GM19043 (cell line): ENCODE results near the gene MED27.
"Not testable (repeated sequence)": the region's sequence is repeated elsewhere in the genome, so short reads cannot be mapped to it uniquely, and the experiment has no call there.

Experiments used
- ATAC-seq: cut with Tn5 transposase; IDR thresholded peaks from one replicate; pipeline ENCODE4 v1.9.1; 2021; ENCODE audit warnings: low read depth; ENCODE audit not compliant: unreplicated experiment

Gene MED27

DNA sequence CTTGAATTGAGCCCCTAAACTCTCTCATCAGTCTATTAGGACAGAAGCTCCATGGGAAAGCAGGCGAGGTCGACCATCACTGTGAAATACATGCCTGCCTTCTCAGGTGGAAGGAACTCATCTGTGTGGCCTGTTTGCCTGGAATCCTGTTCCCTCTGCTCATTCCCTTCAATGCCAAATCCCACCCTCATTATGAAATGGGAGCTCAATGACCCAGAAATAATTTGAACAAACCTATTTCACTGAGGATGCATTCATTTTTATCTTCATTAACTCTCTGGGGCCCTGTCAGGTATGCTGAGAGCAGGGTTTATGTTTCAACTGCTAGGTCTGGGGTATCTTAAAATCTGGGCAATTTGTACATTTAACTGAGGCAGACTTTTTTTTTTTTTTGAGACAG is 142.2 kb downstream of the MED27 start:
- ATAC-seq = no peak

DNA sequence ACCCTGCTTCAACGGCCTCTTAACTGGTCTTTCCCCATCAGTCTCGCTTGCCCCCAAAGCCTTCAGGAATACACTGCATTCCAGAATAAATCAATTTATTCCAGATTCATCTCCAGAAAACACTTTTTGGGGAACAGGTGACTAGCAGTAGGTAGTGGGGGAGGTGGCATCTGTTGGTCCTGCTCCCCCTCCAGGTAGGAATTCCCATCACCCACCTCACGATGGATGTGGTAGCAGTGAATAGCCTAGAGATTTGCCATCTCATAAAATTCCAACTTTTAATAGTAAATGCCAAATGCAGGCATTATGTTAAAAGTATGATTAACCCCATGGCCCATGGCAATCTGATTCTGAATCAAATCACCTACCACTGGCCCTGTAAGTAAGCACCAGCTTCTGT is 142.7 kb downstream of the MED27 start:
- no peak for ATAC-seq

DNA sequence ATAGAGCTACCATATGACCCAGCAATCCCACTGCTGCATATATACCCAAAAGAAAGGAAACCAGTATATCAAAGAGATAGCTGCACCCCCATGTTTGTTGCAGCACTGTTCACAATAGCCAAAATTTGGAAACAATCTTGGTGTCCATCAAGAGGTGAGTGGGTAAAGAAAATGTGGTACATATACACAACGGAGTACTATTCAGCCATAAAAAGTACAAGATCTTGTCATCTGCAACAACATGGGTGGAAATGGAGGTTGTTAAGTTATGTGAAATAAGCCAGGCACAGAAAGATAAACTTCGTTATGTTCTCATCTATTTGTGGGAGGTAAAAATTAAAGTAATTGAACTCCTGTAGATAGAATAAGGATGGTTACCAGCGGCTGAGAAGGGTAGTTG is 145.0 kb downstream of the MED27 start:
- ATAC-seq = no peak

DNA sequence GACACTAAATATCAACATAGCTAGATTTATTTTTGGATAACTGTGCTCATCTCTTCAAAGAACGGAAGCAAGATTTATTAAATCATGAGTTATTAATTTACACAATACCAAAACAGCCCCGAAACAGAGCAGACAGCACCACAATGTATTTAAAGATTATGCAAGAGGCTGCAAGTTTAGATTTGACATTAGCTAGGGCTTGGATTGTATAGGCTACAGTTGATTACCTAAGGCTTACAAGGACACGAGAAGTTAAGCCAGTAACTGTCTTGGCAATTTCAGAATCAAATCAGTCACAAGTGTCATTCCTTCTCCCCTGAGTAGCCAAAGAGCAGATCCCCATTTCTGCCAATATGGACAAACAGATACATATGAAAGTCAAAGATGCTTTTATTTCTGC is 152.6 kb downstream of the MED27 start:
- ATAC-seq = no peak

DNA sequence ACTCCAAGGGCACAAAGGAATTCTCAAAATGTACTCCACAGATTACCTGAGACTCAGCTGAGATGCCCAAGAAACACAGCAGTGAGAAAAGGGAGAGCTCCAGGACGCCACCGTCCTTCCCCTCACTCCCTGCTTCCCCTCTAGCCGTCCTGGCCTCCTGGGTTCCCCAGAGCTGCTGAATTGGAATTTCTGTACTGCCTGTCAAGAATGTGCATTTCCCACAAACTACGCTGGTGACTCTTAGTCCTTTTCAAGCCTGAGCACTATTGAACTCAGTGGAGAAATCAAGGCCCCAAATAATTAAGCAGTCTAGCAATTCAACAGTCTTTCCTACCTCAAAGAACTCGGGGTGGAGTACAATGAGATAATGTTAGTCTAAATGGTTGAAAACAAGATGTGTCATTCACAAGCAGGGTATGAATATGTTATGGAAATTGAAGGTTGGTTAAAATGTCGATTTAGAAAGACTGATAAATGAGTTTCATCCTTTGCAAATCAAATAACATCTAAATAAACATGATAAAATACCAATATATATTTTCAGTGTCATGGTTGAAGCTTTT is 153.2 kb downstream of the MED27 start:
- ATAC-seq = no peak

DNA sequence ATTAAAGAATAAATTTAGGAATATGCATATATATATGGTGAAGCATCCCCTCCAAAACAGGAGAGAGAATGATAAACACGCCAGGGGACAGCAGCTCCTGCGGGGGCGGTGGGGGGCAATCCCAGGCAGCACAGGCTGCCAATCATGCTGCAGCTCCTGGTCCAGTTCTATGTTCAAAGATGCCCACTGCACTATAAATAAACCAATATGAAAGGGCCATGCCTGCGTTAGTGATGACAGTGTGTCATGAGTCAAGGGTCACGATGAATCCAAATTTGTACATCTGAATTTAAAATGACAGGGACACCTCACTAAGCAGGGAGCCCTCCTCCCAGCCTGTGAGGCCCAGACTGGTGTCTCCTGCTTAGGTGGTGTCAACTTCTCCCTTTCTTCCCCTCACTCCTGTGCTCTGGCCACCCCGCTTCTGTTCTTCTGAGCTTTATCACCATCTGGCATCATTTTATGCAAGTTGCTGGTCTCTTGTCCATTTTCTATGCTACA is 153.9 kb downstream of the MED27 start:
- ATAC-seq = no peak

DNA sequence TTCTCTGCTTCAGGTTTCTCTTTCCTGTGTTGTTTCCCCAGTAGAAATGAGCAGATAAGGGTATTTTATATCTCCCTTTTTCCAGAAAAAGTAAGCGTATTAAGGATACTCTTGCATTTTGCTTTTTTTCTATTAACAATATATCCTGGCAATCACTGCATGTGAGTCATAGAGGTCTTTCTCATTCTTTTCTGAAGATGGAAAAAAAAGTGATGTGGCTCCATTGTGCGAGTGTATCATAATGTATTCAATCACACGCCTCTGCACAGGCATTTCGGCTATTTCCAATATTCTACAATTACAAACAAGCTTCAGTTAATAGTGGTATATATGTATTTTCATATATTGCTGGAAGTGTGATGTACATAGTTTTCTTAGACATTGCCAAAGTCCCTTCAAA is 155.9 kb downstream of the MED27 start:
- ATAC-seq = no peak

DNA sequence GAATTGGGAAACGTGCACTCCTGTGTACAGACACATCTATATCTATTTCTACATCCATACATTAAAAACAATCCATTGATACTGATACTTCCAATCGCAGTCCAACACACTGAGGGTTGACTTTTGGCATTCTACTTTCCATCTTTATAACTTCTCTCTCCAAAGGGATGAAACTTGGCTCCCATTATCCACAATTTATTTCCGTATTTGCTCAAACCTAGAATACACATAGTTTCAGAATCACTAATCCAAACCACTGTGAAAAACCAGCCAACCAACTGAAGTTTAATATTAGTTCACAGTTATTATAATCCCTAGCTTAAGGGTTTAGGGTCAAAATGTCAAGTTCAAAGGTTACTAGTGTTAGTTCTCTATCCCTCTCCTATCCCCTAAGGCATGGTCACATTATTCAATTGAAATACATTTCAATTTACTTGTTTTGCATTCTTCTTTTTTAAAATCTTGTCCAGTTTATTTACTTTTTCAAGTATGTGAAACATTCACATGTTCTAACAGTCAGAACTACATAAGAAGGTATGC is 156.5 kb downstream of the MED27 start:
- ATAC-seq = no peak

DNA sequence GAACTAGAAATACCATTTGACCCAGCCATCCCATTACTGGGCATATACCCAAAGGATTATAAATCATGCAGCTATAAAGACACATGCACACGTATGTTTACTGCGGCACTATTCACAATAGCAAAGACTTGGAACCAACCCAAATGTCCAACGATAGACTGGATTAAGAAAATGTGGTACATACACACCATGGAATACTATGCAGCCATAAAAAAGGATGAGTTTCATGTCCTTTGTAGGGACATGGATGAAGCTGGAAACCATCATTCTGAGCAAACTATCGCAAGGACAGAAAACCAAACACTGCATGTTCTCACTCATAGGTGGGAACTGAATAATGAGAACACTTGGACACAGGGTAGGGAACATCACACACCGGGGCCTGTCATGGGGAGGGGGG is 158.0 kb downstream of the MED27 start:
- ATAC-seq = not testable (repeated sequence)

DNA sequence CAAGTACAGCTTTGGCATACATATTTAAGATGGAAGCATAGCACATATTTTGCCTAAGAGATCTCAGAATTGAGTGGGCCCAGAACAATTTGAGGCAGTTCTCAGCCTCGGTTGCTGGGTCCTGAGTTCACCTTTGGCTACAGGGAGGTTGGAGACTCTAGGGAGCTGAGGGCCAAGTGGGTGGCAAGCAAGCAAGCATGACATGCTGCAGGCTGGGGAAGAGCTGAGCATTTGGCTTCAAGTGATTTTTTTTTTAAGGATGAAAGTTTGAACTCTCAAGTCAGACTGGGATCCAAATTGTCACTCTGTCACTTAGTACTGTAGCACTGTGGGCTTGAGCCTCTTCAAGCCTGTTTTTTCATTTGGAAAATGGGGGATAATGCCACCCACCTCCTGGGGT is 160.5 kb downstream of the MED27 start:
- ATAC-seq = no peak

DNA sequence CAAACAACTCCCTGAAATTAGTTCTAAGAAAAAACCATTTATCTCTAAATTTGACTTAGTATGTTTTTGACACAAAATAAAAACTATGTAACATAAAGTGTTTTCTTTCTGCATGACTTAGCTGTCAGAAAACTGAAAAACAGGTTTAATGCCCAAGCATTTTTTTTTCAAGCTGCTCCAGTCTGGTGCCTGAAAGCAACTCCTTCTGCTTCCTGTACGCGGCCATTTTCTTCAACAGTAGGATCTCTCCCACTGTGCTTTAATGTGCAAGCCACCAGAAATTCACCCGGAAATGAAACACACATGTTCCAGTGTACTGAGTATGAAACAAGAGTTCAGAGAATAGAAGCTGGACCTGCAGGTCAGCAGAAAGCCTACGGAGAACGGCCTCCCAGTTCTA is 161.2 kb downstream of the MED27 start:
- no peak for ATAC-seq

DNA sequence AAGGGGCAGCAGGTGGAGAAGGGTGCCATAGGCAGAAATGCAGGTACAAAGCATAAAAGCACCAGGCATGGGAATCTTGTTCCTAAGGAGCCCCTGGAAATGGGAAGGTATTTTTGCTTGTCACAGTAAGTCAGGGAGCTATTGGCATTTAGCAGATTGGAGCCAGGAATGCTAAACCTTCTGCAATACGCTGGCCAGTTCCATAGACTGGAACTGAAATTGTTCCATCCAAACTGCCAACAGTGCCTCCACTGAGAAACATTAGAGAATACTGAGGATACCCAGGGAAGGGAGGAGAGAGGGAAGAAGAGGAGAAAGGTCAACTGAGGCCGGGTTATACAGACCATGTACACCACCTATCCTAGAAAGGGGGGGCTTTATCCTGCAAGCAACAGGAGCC is 162.7 kb downstream of the MED27 start:
- ATAC-seq = no peak

DNA sequence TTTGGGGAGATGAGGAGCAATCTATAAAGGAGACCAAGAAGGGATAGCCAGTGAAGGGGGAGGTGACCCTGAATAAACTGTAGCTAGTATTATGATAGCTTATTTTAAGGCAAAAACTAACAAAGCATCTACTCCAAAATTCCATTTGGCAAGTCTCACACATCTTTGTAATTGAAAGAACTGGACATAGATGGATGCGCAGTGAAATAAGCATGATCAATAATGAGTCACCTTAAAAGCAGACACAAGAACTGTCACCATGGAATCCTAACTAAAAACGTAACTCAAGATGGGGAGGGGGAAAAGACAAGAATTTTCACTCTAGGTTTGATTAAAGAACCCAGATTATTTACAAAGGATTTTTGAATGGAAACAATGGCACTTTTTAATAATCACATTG is 164.5 kb downstream of the MED27 start:
- ATAC-seq = no peak

DNA sequence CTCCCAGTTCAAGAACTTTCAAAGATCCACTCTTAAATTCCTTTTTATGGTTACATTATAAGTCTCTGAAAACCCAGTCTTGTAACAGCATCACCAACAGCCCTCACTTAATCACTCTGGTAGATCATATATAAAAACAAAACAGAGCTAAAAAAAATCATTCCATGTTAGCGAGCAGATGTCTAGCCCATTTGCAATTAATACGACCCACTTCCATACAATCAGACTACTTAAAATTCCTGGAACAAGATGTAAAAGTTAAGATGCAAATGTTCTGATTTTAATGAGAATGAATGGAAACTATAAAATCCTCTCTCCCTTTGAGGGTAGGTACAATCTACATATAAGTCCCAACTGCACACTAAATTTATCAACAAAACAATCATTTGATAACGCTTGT is 167.0 kb downstream of the MED27 start:
- no peak for ATAC-seq

DNA sequence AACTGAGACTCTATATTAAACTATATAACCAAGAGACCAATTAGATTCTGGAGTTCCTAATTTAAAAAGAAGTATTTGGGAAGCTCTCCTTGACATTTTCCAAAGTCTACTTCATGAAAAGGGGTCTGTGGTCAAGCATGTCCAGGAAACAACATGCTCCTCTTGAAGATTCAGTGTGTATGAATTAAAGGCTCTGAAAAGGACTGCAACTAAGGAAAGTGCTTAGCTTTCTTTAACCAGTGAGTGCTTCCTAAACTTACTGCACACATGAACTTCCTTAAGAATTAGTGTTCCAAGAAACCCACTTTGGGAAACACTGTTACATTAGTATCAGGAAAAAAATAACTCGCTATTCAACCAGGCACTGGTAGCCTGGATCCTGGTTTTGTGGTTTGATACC is 167.6 kb downstream of the MED27 start:
- ATAC-seq = no peak

DNA sequence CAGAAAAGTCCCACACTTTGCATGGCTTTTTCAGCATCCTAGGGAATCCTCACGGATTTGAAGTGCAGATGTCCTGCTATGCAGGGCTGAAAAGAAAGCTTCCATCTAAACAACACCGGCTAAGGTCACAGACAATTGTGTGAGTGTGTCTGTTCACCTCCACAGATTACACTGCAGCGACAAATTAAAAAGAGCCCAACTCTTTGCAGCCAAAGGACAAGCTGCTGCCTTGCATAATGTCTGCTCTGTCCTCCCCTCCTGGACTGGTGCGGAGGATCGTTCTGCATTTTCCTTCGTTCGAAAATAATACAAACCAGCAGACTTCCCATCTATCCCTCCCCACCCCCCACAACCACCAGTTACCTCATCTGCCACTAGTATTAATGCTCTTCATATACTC is 169.1 kb downstream of the MED27 start:
- ATAC-seq = no peak

DNA sequence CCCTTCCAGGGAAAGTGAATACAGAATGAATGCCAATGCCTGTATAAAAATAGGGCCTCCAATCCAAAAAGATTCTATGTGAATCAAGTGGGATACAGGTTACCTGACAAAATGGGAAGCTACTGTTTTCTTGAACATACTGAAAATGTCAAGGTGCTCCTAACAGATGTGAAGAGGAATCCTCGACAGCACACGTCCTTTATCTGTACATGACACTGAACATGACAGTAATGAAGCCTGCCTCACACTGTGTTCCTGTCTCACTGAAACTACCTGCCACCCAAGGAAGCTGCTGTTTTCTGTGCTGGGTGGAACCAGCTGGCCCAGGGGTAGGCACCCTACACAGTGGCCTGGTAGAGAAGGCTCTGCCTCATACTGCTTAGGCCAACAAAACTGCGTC is 174.5 kb downstream of the MED27 start:
- no peak for ATAC-seq

DNA sequence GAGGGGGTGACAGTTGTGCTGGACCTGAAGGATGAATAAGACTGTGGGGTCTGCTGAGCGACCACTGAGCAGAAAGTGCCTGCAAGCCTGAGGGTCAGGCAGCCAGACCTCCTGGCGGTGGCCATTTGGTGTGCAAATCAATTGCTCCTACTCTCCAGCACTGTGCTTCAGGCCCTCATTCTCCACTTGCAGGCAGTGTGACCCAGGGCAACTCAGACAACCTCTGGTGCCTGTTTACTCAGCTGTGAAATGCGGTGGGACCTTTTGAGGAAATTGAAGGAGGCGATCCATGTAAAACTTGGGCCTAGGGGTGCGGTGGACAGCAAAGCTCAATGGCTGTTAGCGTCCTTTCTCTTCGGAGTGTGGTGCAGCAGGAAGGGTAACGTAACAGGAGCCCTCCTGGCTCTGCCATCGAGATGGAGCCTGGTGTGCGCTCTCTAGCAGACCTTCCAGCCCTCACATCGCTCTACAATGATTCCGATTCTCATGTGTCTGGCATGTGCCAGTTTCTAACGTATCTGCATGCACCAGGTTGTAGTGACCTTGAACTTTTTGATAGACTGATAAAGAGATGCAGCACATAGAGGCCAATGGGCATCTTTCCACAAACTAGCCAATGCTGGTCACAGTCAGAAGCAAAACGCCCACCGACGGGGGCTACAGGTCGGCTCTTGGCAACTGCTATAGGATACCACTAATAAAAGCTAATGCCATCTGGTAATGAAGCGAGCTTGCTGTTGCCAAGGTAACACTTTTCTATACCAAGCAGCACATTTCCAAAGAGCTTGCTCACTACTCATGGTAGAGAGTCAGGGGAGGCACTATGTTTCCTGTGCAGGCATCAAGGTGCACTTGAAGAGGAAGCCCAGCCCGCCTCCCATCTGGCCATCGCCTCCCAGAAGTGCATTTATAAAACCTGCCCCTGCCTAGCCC is 180.1 kb downstream of the MED27 start:
- no peak for ATAC-seq

DNA sequence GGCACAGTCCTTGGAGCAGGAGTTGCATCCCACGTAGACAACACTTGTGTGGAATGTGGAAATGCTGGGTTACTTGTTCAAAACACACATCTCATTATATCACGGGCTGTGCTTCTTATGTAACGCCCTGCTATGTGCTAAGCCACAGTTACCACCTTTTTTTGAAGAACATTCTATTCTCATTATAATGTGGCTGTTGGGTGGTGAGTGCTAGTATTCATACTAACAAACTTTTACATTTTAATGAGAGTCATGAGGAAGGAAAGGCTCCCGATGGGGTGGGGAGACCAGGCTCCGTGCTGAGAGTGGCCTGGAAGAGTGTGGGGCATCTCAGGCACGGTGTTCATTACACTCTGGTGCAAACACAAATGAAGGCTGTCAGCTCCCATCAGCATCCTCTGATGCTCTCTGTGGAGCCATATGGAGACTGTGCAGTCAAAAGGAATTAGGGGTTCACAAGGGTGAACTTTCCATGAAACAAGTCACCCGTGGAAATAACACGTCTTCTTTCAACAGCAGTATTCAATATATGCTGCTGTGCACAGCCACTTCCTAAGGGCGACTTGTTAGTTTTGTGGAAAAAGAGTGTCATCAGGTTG is 186.7 kb downstream of the MED27 start:
- no peak for ATAC-seq

DNA sequence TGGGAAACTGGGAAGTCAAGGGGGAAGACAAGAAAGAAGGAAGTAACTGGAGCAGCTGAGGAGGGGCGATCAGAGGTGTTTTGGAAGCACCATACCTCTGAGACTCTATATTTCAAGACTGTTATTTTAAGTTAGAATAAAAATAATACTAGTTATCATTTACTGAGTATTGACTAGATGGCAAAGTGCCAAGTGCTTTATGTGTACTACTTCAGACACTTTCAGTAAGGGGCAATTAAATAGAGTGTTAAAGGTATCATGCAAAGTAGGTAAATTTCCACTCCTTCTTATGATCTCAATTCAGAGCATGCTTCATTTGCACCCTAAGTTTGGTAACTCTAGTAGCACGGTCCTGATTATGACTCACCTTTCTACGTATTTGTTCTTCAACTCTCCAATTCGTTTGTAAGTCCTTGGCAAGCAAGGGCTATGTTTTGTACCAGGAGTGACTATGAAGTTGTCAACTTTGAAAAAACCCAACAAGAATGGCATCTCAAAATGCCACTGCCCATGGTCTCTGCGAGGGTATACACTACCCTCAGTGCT is 187.4 kb downstream of the MED27 start:
- ATAC-seq = no peak

DNA sequence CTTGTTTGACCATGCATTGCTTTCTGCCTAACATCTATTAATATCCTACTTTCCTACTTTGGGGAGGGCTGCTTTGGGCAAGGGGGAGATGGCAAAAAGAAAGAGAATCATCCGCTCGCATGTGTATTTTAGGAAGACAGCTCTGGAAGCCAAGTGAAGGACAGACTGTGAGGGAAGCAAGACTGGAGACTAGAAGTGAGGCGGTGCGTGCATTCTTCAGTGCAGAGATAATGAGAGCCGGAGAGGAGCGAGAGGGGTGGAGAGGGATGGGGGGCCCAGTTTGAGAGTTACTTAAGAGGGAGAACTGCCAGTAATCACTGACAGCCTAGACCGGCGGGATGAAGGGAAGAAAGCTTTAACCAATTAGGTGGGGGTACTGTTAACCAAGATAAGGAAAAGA is 188.1 kb downstream of the MED27 start:
- no peak for ATAC-seq
